Left ventricle myocardium inferior (tissue), 1 donor: ENCODE measurements around the gene DHCR7. TPM values are rescaled to one million over a fixed set of nuclear protein-coding genes. Genes with fewer than 3 reads are reported as not detected.

Experiments used
- DNase-seq: peaks from one replicate; pipeline ENCODE4 v3.0.0-alpha.2; 2020
- H3K27ac ChIP-seq: fragments of 200-600 bp; replicated peaks from 2 replicates; pipeline ENCODE4 v1.8.0; 2021
- H3K27me3 ChIP-seq: fragments of 200-600 bp; 2 replicates; pipeline ENCODE4 v1.8.0; 2021; ENCODE audit warnings: low read depth
- H3K36me3 ChIP-seq: fragments of 200-600 bp; 2 replicates; pipeline ENCODE4 v1.8.0; 2021
- H3K4me1 ChIP-seq: fragments of 200-600 bp; 2 replicates; pipeline ENCODE4 v1.8.0; 2021
- H3K4me3 ChIP-seq: fragments of 200-600 bp; 2 replicates; pipeline ENCODE4 v1.8.0; 2021; ENCODE audit warnings: mild to moderate bottlenecking, moderate library complexity
- H3K9me3 ChIP-seq: fragments of 200-600 bp; replicated peaks from 2 replicates; pipeline ENCODE4 v1.8.0; 2021
- CTCF ChIP-seq: fragments of 200-600 bp; IDR thresholded peaks from 2 replicates; pipeline ENCODE4 v1.8.0; 2021; ENCODE audit warnings: antibody characterized with exemption, mild to moderate bottlenecking, borderline replicate concordance
- intact Hi-C: fragments of 100-400 bp; cut with micrococcal nuclease; formaldehyde crosslinking; loops from one replicate; pipeline ENCODE4 v1.11.0; 2022
- total RNA-seq: library from RNA; stranded (reverse); fragmentation: NEBNext Ultra II Directional; extraction: Animal tissue kit (Norgen Biotek cat#: 25700); gene quantifications from one replicate; pipeline ENCODE4 v1.2.1, GENCODE V29; 2021
- donor health status: DM: no; HTN: yes; CAD: no; lungs with severe emphysema.

Gene DHCR7
- total RNA-seq, 1 donor from 2014 or later = 39.1 TPM

GRCh38 chr11:71410363-71410966 is 37.7 kb downstream of the DHCR7 start:
- no peak overlapping the region for H3K27ac ChIP-seq
- TF ChIP-seq CTCF = no peak
- intact Hi-C loops = no loop called here
- no peak for DNase-seq
- no peaks in the 10 kb centered on the region for H3K9me3 ChIP-seq
- peaks cover 49% of the 10 kb centered on the region for H3K27me3 ChIP-seq
- no peaks in the 10 kb centered on the region for H3K36me3 ChIP-seq
- H3K4me1 ChIP-seq = no peaks in the 10 kb centered on the region
- no peak overlapping the region for H3K4me3 ChIP-seq

GRCh38 chr11:71408826-71409225 is 39.4 kb downstream of the DHCR7 start:
- DNase-seq = no peak
- Histone ChIP-seq H3K4me1 (no peaks in the 10 kb centered on the region), H3K36me3 (no peaks in the 10 kb centered on the region), H3K4me3 (no peak overlapping the region), H3K27ac (no peak overlapping the region), H3K27me3 (peaks cover 58% of the 10 kb centered on the region), H3K9me3 (no peaks in the 10 kb centered on the region)
- intact Hi-C loops = no loop called here
- TF ChIP-seq CTCF = no peak

GRCh38 chr11:71407356-71407755 is 40.8 kb downstream of the DHCR7 start:
- H3K4me1 ChIP-seq = no peaks in the 10 kb centered on the region
- intact Hi-C loops = no loop called here
- H3K27me3 ChIP-seq = peaks cover 48% of the 10 kb centered on the region
- no peak overlapping the region for H3K27ac ChIP-seq
- no peaks in the 10 kb centered on the region for H3K36me3 ChIP-seq
- no peak for TF ChIP-seq CTCF
- H3K4me3 ChIP-seq = no peak overlapping the region
- no peak for DNase-seq
- no peaks in the 10 kb centered on the region for H3K9me3 ChIP-seq

- TF ChIP-seq CTCF = no peak
- intact Hi-C loops = no loop called here
- no peaks in the 10 kb centered on the region for H3K9me3 ChIP-seq
- no peaks in the 10 kb centered on the region for H3K36me3 ChIP-seq
- no peak overlapping the region for H3K27ac ChIP-seq
- H3K4me3 ChIP-seq = no peak overlapping the region
- H3K27me3 ChIP-seq = peaks cover 41% of the 10 kb centered on the region
- H3K4me1 ChIP-seq = no peaks in the 10 kb centered on the region
- no peak for DNase-seq
Observed at GRCh38 chr11:71406681-71407080, 41.5 kb downstream of the DHCR7 start.

- H3K4me3 ChIP-seq = no peak overlapping the region
- H3K9me3 ChIP-seq = no peaks in the 10 kb centered on the region
- TF ChIP-seq CTCF = no peak
- H3K27ac ChIP-seq = no peak overlapping the region
- H3K4me1 ChIP-seq = no peaks in the 10 kb centered on the region
- no peaks in the 10 kb centered on the region for H3K36me3 ChIP-seq
- peaks cover 55% of the 10 kb centered on the region for H3K27me3 ChIP-seq
- intact Hi-C loops = no loop called here
- no peak for DNase-seq
Observed at GRCh38 chr11:71404209-71404608, 44.0 kb downstream of the DHCR7 start.
